BLaER1 (cell line): ENCODE data around the gene VPS37B.

ENCODE experiments used
- H3K27ac ChIP-seq: shearing (Covaris generic); formaldehyde crosslinking; 2 replicates; pipeline ENCODE4 v1.8.1; 2022
- H3K27me3 ChIP-seq: shearing (Covaris generic); formaldehyde crosslinking; 2 replicates; pipeline ENCODE4 v1.8.1; 2022
- H3K36me3 ChIP-seq: shearing (Covaris generic); formaldehyde crosslinking; 2 replicates; pipeline ENCODE4 v1.8.1; 2022
- H3K4me1 ChIP-seq: shearing (Covaris generic); formaldehyde crosslinking; 2 replicates; pipeline ENCODE4 v1.8.1; 2022
- H3K4me2 ChIP-seq: shearing (Covaris generic); formaldehyde crosslinking; 2 replicates; pipeline ENCODE4 v1.8.1; 2022
- H3K4me3 ChIP-seq: shearing (Covaris generic); formaldehyde crosslinking; 2 replicates; pipeline ENCODE4 v1.8.1; 2022
- H3K9ac ChIP-seq: shearing (Covaris generic); formaldehyde crosslinking; 2 replicates; pipeline ENCODE4 v1.8.1; 2022
- H3K9me3 ChIP-seq: shearing (Covaris generic); formaldehyde crosslinking; 2 replicates; pipeline ENCODE4 v1.8.1; 2022
- H4K20me1 ChIP-seq: shearing (Covaris generic); formaldehyde crosslinking; 2 replicates; pipeline ENCODE4 v1.8.1; 2022
- Cebpa-rat ChIP-seq: shearing (Covaris generic); IDR thresholded peaks from 2 replicates; pipeline ENCODE4 v1.8.1; 2022

Gene VPS37B

GRCh38 chr12:122932207-122932606 lies 36.3 kb upstream of the VPS37B start:
- Histone ChIP-seq H3K4me1 (peaks cover 42% of the 10 kb centered on the region), H3K27ac (no peak overlapping the region)
- no peak for TF ChIP-seq Cebpa-rat

GRCh38 chr12:122929812-122930211 lies 33.9 kb upstream of the VPS37B start:
- no peak for TF ChIP-seq Cebpa-rat
- H3K4me1 ChIP-seq: peaks cover 42% of the 10 kb centered on the region
- H3K9ac ChIP-seq: no peak overlapping the region

More at GRCh38 chr12:122932207-122932606, 36.3 kb upstream of the VPS37B start:
- H3K4me2 ChIP-seq: peak overlapping the region; percentile 37
- H3K9ac ChIP-seq: no peak overlapping the region
- no peak overlapping the region for H3K4me3 ChIP-seq
- H4K20me1 ChIP-seq: no peaks in the 10 kb centered on the region
- peaks cover 48% of the 10 kb centered on the region for H3K36me3 ChIP-seq
- no peaks in the 10 kb centered on the region for H3K9me3 ChIP-seq
- H3K27me3 ChIP-seq: no peaks in the 10 kb centered on the region

DNA sequence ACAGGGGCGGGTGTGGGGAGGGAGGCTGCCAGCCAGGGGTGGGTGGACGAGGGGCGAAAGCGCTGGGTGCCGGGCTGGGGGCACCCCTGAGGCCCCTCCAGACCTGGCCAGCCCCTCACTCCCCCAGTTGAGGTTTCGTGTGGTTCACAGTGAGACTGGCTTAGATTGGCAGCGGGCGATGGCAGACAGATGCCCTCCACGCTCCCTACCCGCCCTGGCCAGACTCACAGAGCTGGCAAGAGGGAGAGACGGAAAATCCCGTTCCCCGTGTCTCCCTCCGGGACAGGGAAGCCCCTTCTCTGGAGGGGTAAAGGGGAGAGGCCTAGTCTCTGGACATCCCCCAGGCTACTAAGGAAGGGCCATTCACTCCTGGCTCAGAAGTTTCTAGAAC lies 33.2 kb upstream of the VPS37B start:
- Histone ChIP-seq H3K9ac (no peak overlapping the region), H3K4me2 (no peak overlapping the region), H4K20me1 (no peaks in the 10 kb centered on the region), H3K27me3 (no peaks in the 10 kb centered on the region), H3K27ac (no peak overlapping the region), H3K4me1 (peaks cover 38% of the 10 kb centered on the region), H3K4me3 (no peak overlapping the region), H3K9me3 (no peaks in the 10 kb centered on the region), H3K36me3 (peaks cover 30% of the 10 kb centered on the region)
- TF ChIP-seq Cebpa-rat: no peak

More at GRCh38 chr12:122929812-122930211, 33.9 kb upstream of the VPS37B start:
- no peak overlapping the region for H3K27ac ChIP-seq
- H4K20me1 ChIP-seq: no peaks in the 10 kb centered on the region
- peaks cover 31% of the 10 kb centered on the region for H3K36me3 ChIP-seq
- H3K4me3 ChIP-seq: no peak overlapping the region
- no peaks in the 10 kb centered on the region for H3K9me3 ChIP-seq
- no peak overlapping the region; the same call in 1 of the 2 replicates for H3K4me2 ChIP-seq
- no peaks in the 10 kb centered on the region for H3K27me3 ChIP-seq

DNA sequence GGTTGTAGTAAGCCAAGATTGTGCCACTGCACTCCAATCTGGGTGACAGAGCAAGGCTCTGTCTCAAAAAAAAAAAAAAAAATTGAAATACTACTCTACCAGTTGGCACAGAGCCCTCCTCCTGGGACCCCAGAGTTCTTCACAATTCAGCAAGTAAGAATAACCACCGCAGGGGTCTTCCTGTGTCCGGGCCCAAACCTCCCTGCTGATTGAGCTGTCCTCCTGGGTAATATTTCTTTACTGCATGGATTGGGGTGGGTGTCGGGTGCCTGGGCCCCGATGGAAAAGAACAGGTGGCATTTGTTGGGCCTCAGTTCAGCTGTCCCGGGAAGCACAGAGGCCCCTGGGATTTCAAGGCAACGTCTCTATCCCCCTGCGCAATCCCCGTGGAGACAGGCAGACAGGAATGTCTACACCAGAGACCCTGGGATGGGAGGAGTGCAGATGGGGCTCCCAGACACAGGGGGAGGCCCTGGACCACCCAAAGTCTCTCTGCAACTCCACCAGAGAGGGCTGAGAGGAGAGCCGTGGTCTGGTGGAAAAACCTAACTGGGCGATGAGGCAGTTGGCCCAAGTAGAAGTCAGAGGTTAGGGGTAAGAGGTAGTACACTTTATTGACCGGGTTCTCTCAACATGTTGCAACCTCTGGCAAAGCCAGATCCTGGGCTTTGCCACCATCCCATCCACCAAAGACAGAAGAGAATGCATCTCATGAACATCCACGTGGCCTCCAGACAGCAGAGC lies 32.7 kb upstream of the VPS37B start:
- H3K4me1 ChIP-seq: peaks cover 38% of the 10 kb centered on the region
- H3K27me3 ChIP-seq: no peaks in the 10 kb centered on the region
- peaks cover 30% of the 10 kb centered on the region for H3K36me3 ChIP-seq
- TF ChIP-seq Cebpa-rat: no peak
- no peaks in the 10 kb centered on the region for H3K9me3 ChIP-seq
- no peak overlapping the region for H3K4me3 ChIP-seq
- no peaks in the 10 kb centered on the region for H4K20me1 ChIP-seq
- peak overlapping the region; percentile 12; the same call in 1 of the 2 replicates for H3K4me2 ChIP-seq
- no peak overlapping the region for H3K9ac ChIP-seq
- H3K27ac ChIP-seq: peak overlapping the region; percentile 9; the same call in 1 of the 2 replicates

DNA sequence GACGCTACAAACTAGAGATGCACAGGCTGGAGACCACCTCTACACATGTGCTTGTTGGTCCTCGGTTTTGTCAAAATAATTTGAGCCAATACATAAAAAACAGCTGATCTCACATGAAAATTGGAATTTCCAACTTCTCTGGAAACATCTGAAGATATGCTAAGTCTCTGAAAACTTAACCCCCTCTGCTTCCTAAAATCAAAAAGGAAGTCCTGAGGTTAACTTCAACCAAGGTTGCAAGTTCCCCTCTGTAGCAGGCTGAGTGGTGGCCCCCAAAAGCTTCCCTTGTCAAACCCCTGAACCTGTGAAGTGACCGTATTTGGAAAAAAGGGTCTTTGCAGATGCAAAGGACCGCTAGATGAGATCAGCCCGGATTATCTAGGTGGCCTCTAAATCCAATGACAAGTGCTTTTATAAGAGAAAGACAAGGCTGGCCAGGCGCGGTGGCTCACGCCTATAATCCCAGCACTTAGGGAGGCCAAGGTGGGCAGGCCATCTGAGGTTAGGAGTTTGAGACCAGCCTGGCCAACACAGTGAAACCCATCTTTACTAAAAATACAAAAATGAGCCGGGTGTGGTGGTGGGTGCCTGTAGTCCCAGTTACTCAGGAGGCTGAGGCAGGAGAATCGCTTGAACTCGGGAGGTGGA lies 32.0 kb upstream of the VPS37B start:
- H3K27ac ChIP-seq: no peak overlapping the region
- H3K36me3 ChIP-seq: peaks cover 28% of the 10 kb centered on the region
- H3K9ac ChIP-seq: no peak overlapping the region
- H3K4me1 ChIP-seq: peaks cover 37% of the 10 kb centered on the region
- no peaks in the 10 kb centered on the region for H3K9me3 ChIP-seq
- H3K27me3 ChIP-seq: no peaks in the 10 kb centered on the region
- H3K4me3 ChIP-seq: no peak overlapping the region
- no peak for TF ChIP-seq Cebpa-rat
- H3K4me2 ChIP-seq: peak overlapping the region; percentile 38
- H4K20me1 ChIP-seq: no peaks in the 10 kb centered on the region

- H3K9me3 ChIP-seq: no peaks in the 10 kb centered on the region
- H3K4me2 ChIP-seq: peak overlapping the region; percentile 55
These were observed 26.0 kb upstream of the VPS37B start for GRCh38 chr12:122921917-122922316.

DNA sequence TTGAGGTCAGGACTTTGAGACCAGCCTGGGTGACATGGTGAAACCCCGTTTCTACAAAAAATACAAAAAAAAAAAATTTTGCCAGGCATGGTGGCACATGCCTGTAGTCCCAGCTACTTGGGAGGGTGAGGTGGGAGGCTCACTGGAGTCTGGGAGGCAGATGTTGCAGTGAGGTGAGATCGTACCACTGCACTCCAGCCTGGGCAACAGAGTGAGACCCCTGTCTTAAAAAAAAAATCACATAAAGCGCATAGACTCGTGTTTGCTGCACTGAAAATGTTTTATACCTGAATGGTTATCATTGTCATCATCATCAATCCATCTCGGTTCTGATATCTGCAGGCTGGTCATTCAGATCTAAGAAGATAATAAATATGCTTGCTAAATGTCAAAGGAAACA lies 24.8 kb upstream of the VPS37B start:
- Histone ChIP-seq H3K9ac (no peak overlapping the region), H4K20me1 (no peaks in the 10 kb centered on the region), H3K27ac (no peak overlapping the region), H3K9me3 (no peaks in the 10 kb centered on the region), H3K27me3 (no peaks in the 10 kb centered on the region), H3K4me1 (peaks cover 47% of the 10 kb centered on the region), H3K4me3 (no peak overlapping the region), H3K4me2 (no peak overlapping the region), H3K36me3 (no peaks in the 10 kb centered on the region)
- no peak for TF ChIP-seq Cebpa-rat

More at GRCh38 chr12:122921917-122922316, 26.0 kb upstream of the VPS37B start:
- Histone ChIP-seq H3K27ac (no peak overlapping the region), H3K4me3 (no peak overlapping the region), H3K27me3 (no peaks in the 10 kb centered on the region), H3K9ac (no peak overlapping the region), H3K36me3 (no peaks in the 10 kb centered on the region), H4K20me1 (no peaks in the 10 kb centered on the region), H3K4me1 (peaks cover 45% of the 10 kb centered on the region)
- no peak for TF ChIP-seq Cebpa-rat

DNA sequence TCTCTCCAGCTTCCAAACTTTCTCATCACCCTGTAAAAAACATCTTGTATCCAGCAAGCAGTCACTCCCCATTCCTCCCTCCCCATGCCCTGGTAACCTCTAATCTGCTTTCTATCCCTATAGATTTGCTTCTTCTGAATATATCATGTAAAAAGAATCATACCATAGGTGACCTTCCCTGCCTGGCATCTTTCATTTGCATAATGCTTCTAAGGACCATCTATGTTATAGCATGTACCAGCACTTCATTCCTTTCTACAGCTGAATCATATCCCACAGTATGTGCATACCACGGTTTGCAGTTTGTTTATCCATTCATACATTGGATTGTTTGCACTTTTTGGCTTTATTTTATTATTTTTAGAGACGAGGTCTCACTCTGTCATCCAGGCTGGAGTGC lies 22.9 kb upstream of the VPS37B start:
- H3K4me1 ChIP-seq: peaks cover 47% of the 10 kb centered on the region
- no peak overlapping the region for H3K27ac ChIP-seq
- H4K20me1 ChIP-seq: no peaks in the 10 kb centered on the region
- no peaks in the 10 kb centered on the region for H3K36me3 ChIP-seq
- no peak overlapping the region for H3K9ac ChIP-seq
- no peaks in the 10 kb centered on the region for H3K27me3 ChIP-seq
- 0 out of 2 replicates have a peak overlapping the region, but pooled peaks have one; percentile 22 for H3K4me2 ChIP-seq
- no peak for TF ChIP-seq Cebpa-rat
- no peak overlapping the region for H3K4me3 ChIP-seq
- no peaks in the 10 kb centered on the region for H3K9me3 ChIP-seq

- H3K9me3 ChIP-seq: no peaks in the 10 kb centered on the region
- H3K4me1 ChIP-seq: peaks cover 50% of the 10 kb centered on the region
- no peaks in the 10 kb centered on the region for H3K27me3 ChIP-seq
- peak overlapping the region; percentile 66 for H3K9ac ChIP-seq
- peak overlapping the region; percentile 69 for H3K27ac ChIP-seq
- no peaks in the 10 kb centered on the region for H3K36me3 ChIP-seq
- no peak for TF ChIP-seq Cebpa-rat
- H3K4me3 ChIP-seq: peak overlapping the region; percentile 14; the same call in 1 of the 2 replicates
- peak overlapping the region; percentile 77 for H3K4me2 ChIP-seq
- no peaks in the 10 kb centered on the region for H4K20me1 ChIP-seq
These were observed 21.7 kb upstream of the VPS37B start for GRCh38 chr12:122917507-122918121.
